ENCODE measurements around the gene HJURP. TPM values are rescaled to one million over a fixed set of nuclear protein-coding genes. Genes with fewer than 3 reads are reported as not detected.
A peak's percentile ranks its signal among the peaks of the same experiment; 100 is the strongest.
"Not testable (repeated sequence)": the region's sequence is repeated elsewhere in the genome, so short reads cannot be mapped to it uniquely, and the experiment has no call there.

HJURP gene
- total RNA-seq, 4 donors from 2014 or later = 5.1 to 8.5 (median 5.8) TPM

DNA sequence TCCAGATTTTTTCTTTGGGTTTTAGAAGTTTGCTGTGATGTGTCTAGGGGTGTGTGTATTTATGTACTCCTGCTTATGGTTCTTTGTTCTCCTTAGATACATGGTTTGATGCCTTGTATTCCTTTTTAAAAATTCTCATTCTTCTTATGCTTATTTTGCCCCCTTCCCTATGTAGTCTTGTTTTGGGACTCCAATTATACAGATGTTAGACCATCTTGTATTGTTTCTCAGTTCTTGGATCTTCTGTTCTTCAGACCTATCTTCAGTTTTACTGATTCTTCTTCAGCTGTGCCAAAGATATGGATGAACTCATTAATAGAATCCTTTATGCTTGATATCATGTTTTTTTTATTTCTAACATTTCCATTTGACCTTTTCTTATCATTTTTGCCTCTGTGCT lies 28.0 kb upstream of the HJURP start:
- DNase-seq = no peak
- Histone ChIP-seq H3K4me3 (no peak overlapping the region), H3K36me3 (no peaks in the 10 kb centered on the region), H3K27ac (no peak overlapping the region), H3K4me1 (no peaks in the 10 kb centered on the region), H3K27me3 (peaks cover 0 to 13% (median 0%) of the 10 kb centered on the region in 4 donors), H3K9me3 (peaks cover 0 to 12% (median 11%) of the 10 kb centered on the region in 3 donors)
- intact Hi-C loops (cut with DNase I) = no loop called here
- TF ChIP-seq, protein P1, sequence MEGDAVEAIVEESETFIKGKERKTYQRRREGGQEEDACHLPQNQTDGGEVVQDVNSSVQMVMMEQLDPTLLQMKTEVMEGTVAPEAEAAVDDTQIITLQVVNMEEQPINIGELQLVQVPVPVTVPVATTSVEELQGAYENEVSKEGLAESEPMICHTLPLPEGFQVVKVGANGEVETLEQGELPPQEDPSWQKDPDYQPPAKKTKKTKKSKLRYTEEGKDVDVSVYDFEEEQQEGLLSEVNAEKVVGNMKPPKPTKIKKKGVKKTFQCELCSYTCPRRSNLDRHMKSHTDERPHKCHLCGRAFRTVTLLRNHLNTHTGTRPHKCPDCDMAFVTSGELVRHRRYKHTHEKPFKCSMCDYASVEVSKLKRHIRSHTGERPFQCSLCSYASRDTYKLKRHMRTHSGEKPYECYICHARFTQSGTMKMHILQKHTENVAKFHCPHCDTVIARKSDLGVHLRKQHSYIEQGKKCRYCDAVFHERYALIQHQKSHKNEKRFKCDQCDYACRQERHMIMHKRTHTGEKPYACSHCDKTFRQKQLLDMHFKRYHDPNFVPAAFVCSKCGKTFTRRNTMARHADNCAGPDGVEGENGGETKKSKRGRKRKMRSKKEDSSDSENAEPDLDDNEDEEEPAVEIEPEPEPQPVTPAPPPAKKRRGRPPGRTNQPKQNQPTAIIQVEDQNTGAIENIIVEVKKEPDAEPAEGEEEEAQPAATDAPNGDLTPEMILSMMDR (IDR thresholded peaks at IDR 0.05) = no peak
- TF ChIP-seq POLR2A (IDR thresholded peaks at IDR 0.05) = no peak

DNA sequence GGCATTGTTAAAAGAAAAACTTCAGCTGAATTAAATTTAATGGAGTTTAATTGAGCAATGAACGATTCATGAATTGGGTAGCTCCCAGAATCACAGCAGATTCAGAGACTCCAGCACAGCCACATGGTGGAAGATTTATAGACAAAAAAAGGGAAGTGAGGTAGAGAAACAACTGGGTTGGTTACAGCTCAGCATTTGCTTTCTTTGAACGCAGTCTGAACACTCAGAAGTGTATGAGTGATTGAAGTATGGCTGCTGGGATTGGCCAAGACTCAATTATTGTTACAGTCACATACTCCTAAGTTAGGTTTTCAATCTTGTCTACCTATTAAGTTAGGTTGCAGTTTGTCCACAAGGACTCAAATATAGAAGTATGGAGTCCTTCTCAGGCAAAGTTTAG lies 17.8 kb upstream of the HJURP start:
- DNase-seq; H3K4me3 ChIP-seq; H3K9me3 ChIP-seq; H3K27ac ChIP-seq; H3K4me1 ChIP-seq; intact Hi-C loops (cut with DNase I); H3K36me3 ChIP-seq: not testable (repeated sequence)
- peaks cover 0 to 61% (median 0%) of the 10 kb centered on the region in 4 donors for H3K27me3 ChIP-seq
- 26 to 29% methylated on average over 2 of the region's 2 CpGs for WGBS, 2 donors

DNA sequence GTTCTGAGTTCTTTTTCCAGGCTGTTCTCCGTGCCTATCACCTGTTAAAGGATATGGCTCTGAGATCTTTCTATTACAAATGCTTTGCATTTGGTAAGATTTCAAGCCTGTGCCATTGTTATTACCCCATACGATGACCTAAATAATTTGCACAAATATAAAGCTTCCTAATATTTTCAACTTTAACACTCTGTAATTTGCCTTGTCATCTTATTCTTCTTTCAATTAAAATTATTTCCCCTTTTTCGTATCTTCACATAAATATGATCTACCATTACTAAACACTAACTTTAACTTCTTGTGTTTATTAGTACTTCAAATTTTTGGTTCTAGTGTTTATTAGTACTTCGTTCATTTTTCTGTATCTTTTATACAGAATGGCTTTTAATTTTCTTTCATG lies 17.1 kb upstream of the HJURP start:
- Histone ChIP-seq H3K4me1 (peaks cover 0 to 9% (median 0%) of the 10 kb centered on the region in 3 donors), H3K4me3 (no peak overlapping the region), H3K27me3 (peaks cover 0 to 61% (median 0%) of the 10 kb centered on the region in 4 donors), H3K36me3 (peaks cover 0 to 1% (median 0%) of the 10 kb centered on the region in 3 donors), H3K27ac (no peak overlapping the region), H3K9me3 (peaks cover 0 to 5% (median 0%) of the 10 kb centered on the region in 3 donors)
- DNase-seq = no peak
- WGBS, 2 donors = 49 to 50% methylated on average over 4 of the region's 4 CpGs
- intact Hi-C loops (cut with DNase I) = no loop called here
- TF ChIP-seq POLR2A (IDR thresholded peaks at IDR 0.05) = no peak
- TF ChIP-seq, protein P1 (IDR thresholded peaks at IDR 0.05) = no peak

DNA sequence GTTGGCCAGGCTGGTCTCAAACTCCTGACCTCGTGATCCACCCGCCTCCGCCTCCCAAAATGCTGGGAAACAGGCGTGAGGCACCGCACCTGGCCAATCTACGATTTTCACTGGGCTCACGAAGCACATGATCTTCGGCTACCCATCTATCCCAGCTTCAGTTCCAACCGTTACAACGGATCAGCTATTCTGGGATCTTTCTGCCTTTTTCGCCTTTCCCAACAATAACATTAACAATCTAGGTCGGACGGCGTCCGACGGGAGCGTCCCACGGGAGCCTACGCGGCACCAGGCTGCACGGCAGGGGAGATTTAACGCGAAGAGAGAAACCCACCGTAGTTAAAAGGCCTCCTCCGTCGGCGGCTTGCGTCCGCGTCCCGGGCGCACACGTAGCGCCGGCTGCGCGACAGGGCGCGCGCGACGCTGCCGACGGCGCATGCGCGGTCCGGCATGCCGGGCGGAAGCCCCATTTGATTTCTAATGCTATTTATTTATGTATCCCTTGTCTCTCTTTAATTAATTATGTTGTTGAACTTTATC lies 13.7 kb upstream of the HJURP start, which contains the start of gene MSL3B:
TSS of gene MSL3B (minus strand) at position 394 of the 540 bp plus-strand sequence.
- H3K27ac ChIP-seq = peak within 1 kb of the TSS in 3 of 4 donors; percentile 11 to 50 (median 26)
- no peak for DNase-seq

DNA sequence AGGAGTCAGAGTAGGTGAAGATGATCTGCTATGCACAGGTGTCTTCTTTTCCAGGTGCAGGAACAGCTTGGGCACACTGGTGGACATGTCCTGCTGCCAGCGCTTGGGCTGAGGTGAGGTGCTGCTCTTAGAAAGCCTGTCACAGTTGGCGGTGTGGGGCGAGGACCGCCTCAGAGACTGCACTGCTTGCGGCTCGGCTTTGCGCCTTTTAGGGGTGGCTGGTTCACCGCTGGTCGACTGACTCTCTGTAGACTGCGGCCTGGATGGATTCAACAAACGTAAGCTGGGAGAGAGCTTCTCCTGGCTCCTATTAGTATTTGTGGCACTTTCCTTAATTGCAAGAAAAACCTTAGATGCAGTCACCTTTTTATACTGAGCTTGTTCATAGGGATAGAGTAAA lies 12.1 kb upstream of the HJURP start:
- WGBS, 2 donors = 87 to 100% methylated on average over 2 to 11 of the region's 11 CpGs
- TF ChIP-seq POLR2A (IDR thresholded peaks at IDR 0.05) = no peak
- TF ChIP-seq, protein P1 (IDR thresholded peaks at IDR 0.05) = no peak
- intact Hi-C loops (cut with DNase I) = no loop called here
- peaks cover 0 to 30% (median 0%) of the 10 kb centered on the region in 4 donors for H3K27me3 ChIP-seq
- no peak overlapping the region for H3K4me3 ChIP-seq
- no peak for DNase-seq
- no peak overlapping the region for H3K27ac ChIP-seq
- peaks cover 0 to 9% (median 0%) of the 10 kb centered on the region in 3 donors for H3K4me1 ChIP-seq
- peaks cover 0 to 6% (median 0%) of the 10 kb centered on the region in 3 donors for H3K36me3 ChIP-seq
- peaks cover 0 to 5% (median 0%) of the 10 kb centered on the region in 3 donors for H3K9me3 ChIP-seq

More for the DNA sequence above, 13.7 kb upstream of the HJURP start, which contains the start of gene MSL3B:
- peaks cover 0 to 5% (median 0%) of the 10 kb centered on the region in 3 donors for H3K9me3 ChIP-seq
- TF ChIP-seq, protein P1 (IDR thresholded peaks at IDR 0.05) = no peak
- no peak for TF ChIP-seq POLR2A (IDR thresholded peaks at IDR 0.05)
- intact Hi-C loops (cut with DNase I) = no loop called here
- peak within 1 kb of the TSS; percentile 41 to 69 (median 50) for H3K4me3 ChIP-seq
- WGBS, 2 donors = 17 to 30% methylated on average over 19 to 37 of the region's 50 CpGs
- H3K36me3 ChIP-seq = peaks cover 0 to 6% (median 0%) of the 10 kb centered on the region in 3 donors
- H3K4me1 ChIP-seq = peaks cover 0 to 9% (median 0%) of the 10 kb centered on the region in 3 donors
- peaks cover 0 to 42% (median 0%) of the 10 kb centered on the region in 4 donors for H3K27me3 ChIP-seq
